ENCODE measurements around the gene KRTAP10-1. TPM values are rescaled to one million over a fixed set of nuclear protein-coding genes. Genes with fewer than 3 reads are reported as not detected.

Gene KRTAP10-1
- polyA plus RNA-seq, 2 of the 4 experiments (the other 2 are of a cell fraction), result not detected

- ATAC-seq, result no peak
- ChIA-PET CTCF (interaction anchor here (1.9 kb wide), 1 partner anchor 15 kb away, joined by 6 read pairs; no protein-coding TSS in a partner anchor), POLR2A (no interaction called here)
- H3K4me3 ChIP-seq, result no peak overlapping the region
- H3K27ac ChIP-seq, result no peak overlapping the region
- peaks cover 7% of the 10 kb centered on the region; the same call in 2 of the 3 replicates for H3K9me3 ChIP-seq
- no peak overlapping the region for H3K4me2 ChIP-seq
- no peak for FAIRE-seq
- DNase-seq (ENCODE audit: low read depth in 1 of 2, low spot score in 1 of 2), result no peak
- 81% methylated on average over 22 of the region's 27 CpGs for WGBS (ENCODE audit: missing lambda C conversion rate)
- TF ChIP-seq RNF2 (IDR thresholded peaks at IDR 0.05; ENCODE audit: borderline replicate concordance, low read depth) (no peak), EP300 (IDR thresholded peaks at IDR 0.05) (no peak), CBX2 (IDR thresholded peaks at IDR 0.05; ENCODE audit: borderline replicate concordance, low read depth) (no peak), KDM1A (IDR thresholded peaks at IDR 0.05; ENCODE audit: low read depth) (no peak), USF2 (IDR thresholded peaks at IDR 0.05) (no peak), BCL3 (IDR thresholded peaks at IDR 0.05) (no peak), PHF8 (IDR thresholded peaks at IDR 0.05; ENCODE audit: borderline replicate concordance, low read depth) (no peak), TP53 (CRISPR knock-in tag; IDR thresholded peaks at IDR 0.05) (no peak), ATOH8 (CRISPR knock-in tag; IDR thresholded peaks at IDR 0.05; ENCODE audit: low read depth) (no peak), HOXA7 (CRISPR knock-in tag; IDR thresholded peaks at IDR 0.05) (no peak), HOXB13 (CRISPR knock-in tag; IDR thresholded peaks at IDR 0.05; ENCODE audit: low read depth) (no peak), HOXB5 (CRISPR knock-in tag; IDR thresholded peaks at IDR 0.05) (no peak), CEBPB (IDR thresholded peaks at IDR 0.05) (no peak), MAX (IDR thresholded peaks at IDR 0.05) (no peak), CBX8 (IDR thresholded peaks at IDR 0.05) (no peak), TFCP2L1 (CRISPR knock-in tag; IDR thresholded peaks at IDR 0.05) (no peak), REST (IDR thresholded peaks at IDR 0.05) (no peak), E2F6 (IDR thresholded peaks at IDR 0.05; ENCODE audit: borderline replicate concordance, low read depth) (no peak), RAD21 (conservative IDR thresholded peaks at IDR 0.05 in 1 of 2, IDR thresholded peaks at IDR 0.05 in 1 of 2) (no peak), MAZ (IDR thresholded peaks at IDR 0.05; ENCODE audit: borderline replicate concordance, low read depth, low read length) (no peak)
- no peaks in the 10 kb centered on the region for H3K4me1 ChIP-seq
These were observed 43.1 kb downstream of the KRTAP10-1 start for GRCh38 chr21:44496564-44497550.

Data from A549 (cell line).